ENCODE data around the gene P2RX3. TPM values are rescaled to one million over a fixed set of nuclear protein-coding genes. Genes with fewer than 3 reads are reported as not detected.

P2RX3 gene
- total RNA-seq, 2 donors from 2014 or later: not detected

- Histone ChIP-seq H3K36me3 (ENCODE audit: control insufficient read depth, insufficient read depth, low read length) (peaks cover 57% of the 10 kb centered on the region), H3K27me3 (ENCODE audit: control insufficient read depth, insufficient read depth, low read length, poor library complexity, severe bottlenecking) (no peaks in the 10 kb centered on the region), H3K9ac (ENCODE audit: extremely low read depth, low read length, poor library complexity, severe bottlenecking) (no peak overlapping the region), H3K4me1 (ENCODE audit: control insufficient read depth, insufficient read depth, low read length) (no peaks in the 10 kb centered on the region), H3K9me3 (ENCODE audit: control insufficient read depth, low read length) (peaks cover 15% of the 10 kb centered on the region), H3K4me3 (ENCODE audit: low read length) (no peak overlapping the region), H3K27ac (ENCODE audit: low read depth, low read length) (no peak overlapping the region)
- H3K27ac Mint-ChIP-seq: no peak overlapping the region
- DNase-seq: no peak
- H3K4me3 Mint-ChIP-seq: no peak overlapping the region
- TF ChIP-seq CTCF (conservative IDR thresholded peaks at IDR 0.05): no peak
- no peaks in the 10 kb centered on the region for H3K27me3 Mint-ChIP-seq (ENCODE audit: insufficient read depth)
- 95 to 100% methylated on average over 7 to 15 of the region's 15 CpGs for WGBS, 2 experiments (ENCODE audit: insufficient coverage in 1 of 2, insufficient read length in 1 of 2)
- peaks cover 15% of the 10 kb centered on the region for H3K4me1 Mint-ChIP-seq
- peaks cover 15% of the 10 kb centered on the region for H3K9me3 Mint-ChIP-seq
- H3K36me3 Mint-ChIP-seq (ENCODE audit: low read depth): peaks cover 62% of the 10 kb centered on the region
Observed at GRCh38 chr11:57302489-57302888, 35.7 kb upstream of the P2RX3 start.

GRCh38 chr11:57303280-57303989 is 34.7 kb upstream of the P2RX3 start:
- peak; percentile 73 for DNase-seq
- Histone ChIP-seq H3K27ac (ENCODE audit: low read depth, low read length) (no peak overlapping the region), H3K4me3 (ENCODE audit: low read length) (no peak overlapping the region), H3K27me3 (ENCODE audit: control insufficient read depth, insufficient read depth, low read length, poor library complexity, severe bottlenecking) (no peaks in the 10 kb centered on the region), H3K36me3 (ENCODE audit: control insufficient read depth, insufficient read depth, low read length) (peaks cover 62% of the 10 kb centered on the region), H3K9ac (ENCODE audit: extremely low read depth, low read length, poor library complexity, severe bottlenecking) (no peak overlapping the region), H3K9me3 (ENCODE audit: control insufficient read depth, low read length) (peaks cover 15% of the 10 kb centered on the region), H3K4me1 (ENCODE audit: control insufficient read depth, insufficient read depth, low read length) (no peaks in the 10 kb centered on the region)
- peaks cover 15% of the 10 kb centered on the region for H3K4me1 Mint-ChIP-seq
- WGBS, 2 experiments (ENCODE audit: insufficient coverage in 1 of 2, insufficient read length in 1 of 2): 90 to 100% methylated on average over 6 to 17 of the region's 17 CpGs
- peak; percentile 52 for TF ChIP-seq CTCF (conservative IDR thresholded peaks at IDR 0.05)
- H3K9me3 Mint-ChIP-seq: peaks cover 15% of the 10 kb centered on the region
- H3K27ac Mint-ChIP-seq: peak overlapping the region; percentile 64
- H3K4me3 Mint-ChIP-seq: no peak overlapping the region
- peaks cover 60% of the 10 kb centered on the region for H3K36me3 Mint-ChIP-seq (ENCODE audit: low read depth)
- H3K27me3 Mint-ChIP-seq (ENCODE audit: insufficient read depth): no peaks in the 10 kb centered on the region

GRCh38 chr11:57303990-57304579 is 34.1 kb upstream of the P2RX3 start:
- no peaks in the 10 kb centered on the region for H3K27me3 Mint-ChIP-seq (ENCODE audit: insufficient read depth)
- no peak for DNase-seq
- peaks cover 12% of the 10 kb centered on the region for H3K9me3 Mint-ChIP-seq
- WGBS, 2 experiments (ENCODE audit: insufficient coverage in 1 of 2, insufficient read length in 1 of 2): 96 to 100% methylated on average over 1 to 8 of the region's 8 CpGs
- TF ChIP-seq CTCF (conservative IDR thresholded peaks at IDR 0.05): no peak
- peaks cover 60% of the 10 kb centered on the region for H3K36me3 Mint-ChIP-seq (ENCODE audit: low read depth)
- H3K27ac Mint-ChIP-seq: peak overlapping the region; percentile 59
- H3K4me1 ChIP-seq (ENCODE audit: control insufficient read depth, insufficient read depth, low read length): no peaks in the 10 kb centered on the region
- no peak overlapping the region for H3K9ac ChIP-seq (ENCODE audit: extremely low read depth, low read length, poor library complexity, severe bottlenecking)
- H3K36me3 ChIP-seq (ENCODE audit: control insufficient read depth, insufficient read depth, low read length): peaks cover 63% of the 10 kb centered on the region
- peaks cover 15% of the 10 kb centered on the region for H3K4me1 Mint-ChIP-seq
- peaks cover 12% of the 10 kb centered on the region for H3K9me3 ChIP-seq (ENCODE audit: control insufficient read depth, low read length)
- no peak overlapping the region for H3K4me3 Mint-ChIP-seq
- H3K27me3 ChIP-seq (ENCODE audit: control insufficient read depth, insufficient read depth, low read length, poor library complexity, severe bottlenecking): no peaks in the 10 kb centered on the region
- no peak overlapping the region for H3K27ac ChIP-seq (ENCODE audit: low read depth, low read length)
- no peak overlapping the region for H3K4me3 ChIP-seq (ENCODE audit: low read length)

Measured in endodermal cell (in vitro differentiated cells).